Stimulated activated CD4-positive, alpha-beta T cell treated with anti-CD3 and anti-CD28 coated beads, TNF-alpha, amount 100 ng/mL, for 48 hours (primary cell): ENCODE results near the gene RBPMS2.
"Not testable (repeated sequence)": the region's sequence is repeated elsewhere in the genome, so short reads cannot be mapped to it uniquely, and the experiment has no call there.

Experiments used
- DNase-seq, 3 donors: peaks; one replicate each; pipeline ENCODE4 v3.0.0-alpha.2; 2020; ENCODE audit warnings: low read depth in 3 of 3

RBPMS2 gene

DNA sequence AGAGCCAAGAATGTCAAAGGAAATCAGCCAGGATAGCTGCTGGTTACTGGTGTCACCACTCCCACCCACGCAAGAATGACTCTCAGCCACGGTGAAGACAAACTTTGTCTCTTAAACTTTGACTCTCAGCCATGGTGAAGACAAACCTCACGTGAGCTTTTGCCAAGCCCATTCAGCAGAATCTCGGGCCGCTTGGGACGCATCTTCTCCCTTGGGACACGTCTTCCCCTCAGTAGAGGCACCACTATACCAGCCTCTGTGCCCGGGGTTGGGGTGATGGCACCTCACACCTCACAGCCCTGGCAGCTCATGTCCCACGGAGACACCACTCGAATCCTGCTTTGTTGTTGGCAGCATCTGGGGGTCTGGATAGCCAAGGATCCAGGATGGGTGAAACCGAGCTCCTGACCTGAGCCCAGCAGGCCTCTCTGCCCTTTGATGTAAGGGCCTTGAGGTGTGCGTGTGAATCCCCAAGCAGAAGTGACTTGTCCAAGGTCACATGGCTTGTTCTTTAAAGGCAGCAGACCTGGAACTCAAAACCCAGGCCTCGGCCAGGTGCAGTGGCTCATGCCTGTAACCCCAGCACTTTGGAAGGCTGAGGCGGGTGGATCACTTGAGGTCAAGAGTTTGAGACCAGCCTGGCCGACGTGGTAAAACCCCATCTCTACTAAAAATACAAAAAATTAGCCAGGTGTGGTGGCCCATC lies 21.8 kb downstream of the RBPMS2 start:
- no peak for DNase-seq

DNA sequence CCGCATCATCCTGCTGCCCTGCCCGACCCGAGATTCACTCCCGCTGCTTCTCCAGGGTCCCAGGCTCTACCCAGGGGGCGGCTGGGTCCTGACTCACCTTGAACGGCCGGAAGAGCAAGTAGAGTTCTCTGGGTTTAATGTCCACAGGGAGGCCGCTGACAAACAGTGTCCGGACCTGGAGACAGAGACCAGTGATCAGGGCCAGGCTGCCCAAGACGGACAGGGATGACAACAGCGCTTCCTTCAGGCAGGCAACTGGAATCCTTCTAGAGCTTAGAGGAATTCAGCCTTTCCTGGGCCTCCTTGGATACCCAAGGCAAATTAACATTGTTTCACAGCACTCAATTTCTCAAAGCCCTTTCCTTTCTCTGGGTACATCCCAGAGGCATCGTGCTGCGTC lies 23.9 kb downstream of the RBPMS2 start:
- DNase-seq: no peak

DNA sequence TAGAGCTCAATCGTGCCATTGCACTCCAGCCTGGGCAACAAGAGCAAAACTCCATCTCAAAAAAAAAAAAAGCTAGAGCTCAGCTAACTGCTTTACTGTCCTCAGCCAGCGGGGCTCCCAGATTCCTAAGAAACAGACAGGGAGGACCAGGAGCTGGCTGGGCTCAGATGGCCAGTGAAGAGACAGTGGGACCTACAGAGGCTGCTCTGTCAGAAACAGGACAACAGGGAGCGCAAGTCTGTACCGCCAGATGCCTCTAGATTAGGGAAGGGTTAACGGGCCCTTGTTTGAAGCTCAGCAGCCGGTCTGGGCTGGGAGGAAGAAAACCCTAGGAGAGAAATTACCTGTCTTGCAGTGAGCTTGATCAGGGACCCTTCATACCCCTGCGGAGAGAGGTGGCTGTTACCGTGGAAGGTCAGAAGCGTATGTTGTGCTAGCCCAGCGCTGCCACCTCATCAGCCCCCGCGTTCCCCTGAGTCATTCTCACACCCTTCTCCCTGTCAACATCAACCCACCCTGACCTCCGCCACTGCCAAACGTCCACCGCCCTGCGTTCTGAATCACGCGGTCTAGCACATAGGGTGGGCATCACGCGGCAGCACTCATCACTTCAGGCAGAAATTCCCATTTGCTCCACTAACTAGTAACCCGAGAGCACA lies 25.3 kb downstream of the RBPMS2 start:
- no peak for DNase-seq

DNA sequence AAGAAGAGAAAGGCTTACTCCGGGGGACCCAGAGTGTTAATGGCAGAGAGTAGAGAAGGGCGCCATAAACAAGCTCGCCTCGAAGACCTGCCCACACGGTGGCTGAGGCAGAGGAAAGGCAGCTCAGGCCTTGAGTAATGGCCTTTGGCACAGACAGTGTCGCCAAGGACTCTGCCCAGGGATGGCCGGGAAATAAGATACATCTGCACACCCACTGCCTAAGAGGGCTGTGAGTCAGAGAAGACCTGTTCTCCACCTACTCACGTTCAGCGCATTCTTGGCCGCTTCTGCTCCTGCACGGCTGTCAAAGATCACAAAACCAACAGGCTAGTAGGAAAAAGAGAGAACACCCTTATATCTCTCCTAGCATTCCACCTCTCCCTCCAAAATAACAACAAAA lies 26.2 kb downstream of the RBPMS2 start:
- DNase-seq: no peak

DNA sequence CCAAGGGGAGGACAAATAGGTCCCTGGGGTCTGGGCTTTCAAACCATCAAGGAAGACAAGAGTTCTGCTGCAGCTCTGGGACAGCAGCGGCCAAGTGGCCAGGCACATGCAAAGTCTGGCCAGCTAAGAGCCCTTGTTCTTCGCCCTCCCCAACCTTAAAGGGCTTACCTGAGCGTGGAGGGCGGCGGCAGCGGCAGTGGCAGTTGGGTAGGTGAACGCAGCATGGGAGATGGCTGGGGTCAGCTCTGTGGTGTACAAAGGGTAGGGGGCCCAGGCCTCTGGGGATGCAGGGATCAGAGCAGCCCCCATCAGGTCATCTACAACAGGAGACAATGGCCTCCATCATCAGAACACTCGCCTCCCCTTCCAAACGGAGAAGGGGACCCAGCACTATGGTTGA lies 27.1 kb downstream of the RBPMS2 start:
- DNase-seq: no peak

DNA sequence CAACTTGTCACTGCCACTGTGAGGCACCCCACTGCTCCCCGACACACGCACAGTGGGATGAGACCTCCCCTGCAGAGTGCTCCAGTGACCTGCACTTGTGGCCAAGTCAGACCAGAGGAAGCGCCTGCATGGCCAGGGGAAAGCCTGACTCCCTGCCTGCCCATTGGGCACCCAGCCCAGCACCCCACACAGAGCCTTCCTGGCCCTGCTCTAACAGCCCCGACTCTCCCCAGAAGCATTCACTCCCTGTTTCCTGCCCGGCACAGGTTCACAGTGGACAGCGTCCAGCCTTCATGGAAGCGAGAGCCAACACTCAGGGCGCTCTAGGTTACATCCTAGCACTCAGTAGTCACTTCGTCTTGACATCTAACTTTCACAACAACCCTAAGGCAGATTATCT lies 27.8 kb downstream of the RBPMS2 start:
- DNase-seq: no peak

DNA sequence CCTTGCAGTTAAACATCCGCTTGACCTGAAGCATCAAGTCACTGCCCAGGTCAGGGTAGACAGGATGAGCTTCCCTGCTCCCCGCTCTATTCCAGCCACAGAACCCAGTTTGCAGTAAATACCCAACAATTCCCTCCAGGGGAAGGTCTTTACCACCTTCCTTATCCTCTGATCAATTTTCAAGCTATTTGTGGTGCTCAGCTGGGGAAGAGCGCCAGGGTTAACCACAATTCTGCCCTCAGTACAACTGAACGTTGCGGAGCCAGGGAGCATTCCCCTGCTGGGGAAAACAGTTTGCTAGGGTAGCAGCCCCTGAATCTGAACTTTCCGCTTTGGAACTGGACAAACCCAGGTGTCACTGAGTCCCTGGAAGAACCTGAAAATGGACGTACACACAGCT lies 28.5 kb downstream of the RBPMS2 start:
- no peak for DNase-seq

DNA sequence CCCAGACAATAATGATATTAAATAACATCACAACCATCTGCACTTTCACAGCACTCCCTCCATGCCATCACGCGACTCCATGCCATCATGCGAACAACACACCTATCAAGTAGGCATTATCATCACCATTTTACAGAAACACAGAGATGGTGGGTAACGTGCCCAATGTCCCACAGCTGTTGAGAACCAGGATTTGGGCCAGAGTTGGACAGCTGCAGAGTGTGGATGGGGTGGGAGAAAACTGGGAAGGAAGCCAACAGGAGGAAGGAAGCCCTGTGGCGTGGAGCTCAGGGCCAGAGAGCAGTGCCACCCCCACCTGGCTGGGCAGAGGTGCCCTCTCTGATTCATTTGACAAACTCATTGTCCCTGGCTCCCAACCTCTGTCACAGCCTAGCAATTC lies 29.0 kb downstream of the RBPMS2 start:
- no peak for DNase-seq

DNA sequence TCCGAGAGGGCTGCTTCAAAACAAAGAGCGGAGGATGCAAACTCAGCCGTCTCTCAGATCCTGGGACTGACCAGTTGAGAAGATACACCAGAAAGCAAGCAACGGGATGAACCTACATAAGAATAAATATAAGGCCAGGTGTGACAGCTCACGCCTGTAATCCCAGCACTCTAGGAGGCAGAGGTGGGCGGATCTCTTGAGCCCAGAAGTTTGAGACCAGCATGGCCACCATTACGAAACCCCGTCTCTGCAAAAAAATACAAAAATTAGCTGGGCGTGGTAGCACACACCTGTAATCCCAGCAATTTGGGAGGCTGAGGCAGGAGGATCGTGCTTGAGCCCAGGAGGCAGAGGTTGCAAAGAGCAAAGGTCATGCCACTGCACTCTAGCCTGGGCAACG lies 31.7 kb downstream of the RBPMS2 start:
- DNase-seq: no peak

DNA sequence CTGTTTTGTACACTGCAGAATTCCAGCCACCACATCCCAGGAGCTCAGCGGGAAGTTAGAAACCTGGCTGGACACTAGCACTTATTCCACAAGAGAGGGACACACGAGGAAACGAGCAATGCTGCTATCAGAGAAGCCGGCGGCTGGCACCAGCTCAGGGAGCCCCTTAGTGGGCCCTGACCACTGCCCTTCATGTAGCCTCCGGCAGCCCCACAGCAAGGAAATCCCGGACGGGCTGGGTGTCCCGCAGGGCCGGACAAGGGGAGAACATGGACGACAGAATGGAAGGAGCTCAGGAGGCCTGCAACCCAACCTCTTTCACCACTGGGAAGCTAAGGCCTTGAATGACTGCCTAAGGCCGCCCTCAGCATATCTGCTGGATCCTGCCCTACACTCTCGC lies 32.5 kb downstream of the RBPMS2 start:
- DNase-seq: no peak

DNA sequence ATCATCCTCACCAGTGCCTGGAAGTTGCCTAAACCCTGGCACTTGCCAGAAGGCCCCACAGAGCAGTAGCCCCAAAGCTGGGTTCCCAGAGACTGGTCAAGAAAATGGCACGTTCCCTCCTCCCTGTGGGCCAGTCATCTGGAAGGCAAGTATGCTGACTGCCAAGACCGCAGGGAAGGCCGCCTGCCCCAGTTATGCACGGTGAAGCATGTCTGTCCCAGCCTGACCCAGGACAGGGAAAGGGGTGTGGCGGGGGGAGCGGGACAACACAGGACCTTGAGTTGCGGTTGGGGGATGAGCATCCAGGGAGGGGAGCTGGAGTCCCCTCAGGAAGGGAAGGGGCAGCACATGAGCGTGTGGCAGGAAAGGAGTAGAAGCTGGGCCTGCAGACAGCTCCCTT lies 33.0 kb downstream of the RBPMS2 start:
- DNase-seq: no peak

DNA sequence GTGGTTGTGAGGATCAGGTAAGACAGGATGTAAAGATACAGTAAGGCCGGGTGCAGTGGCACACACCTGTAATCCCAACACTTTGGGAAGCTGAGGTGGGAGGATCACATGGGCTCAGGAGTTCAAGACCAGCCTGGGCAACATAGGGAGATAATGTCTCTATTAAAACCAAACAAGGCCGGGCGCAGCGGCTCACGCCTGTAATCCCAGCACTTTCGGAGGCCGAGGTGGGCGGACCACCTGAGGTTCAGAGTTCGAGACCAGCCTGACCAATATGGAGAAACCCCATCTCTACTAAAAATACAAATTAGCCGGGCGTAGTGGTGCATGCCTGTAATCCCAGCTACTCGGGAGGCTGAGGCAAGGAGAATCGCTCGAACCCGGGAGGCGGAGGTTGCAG lies 33.7 kb downstream of the RBPMS2 start:
- not testable (repeated sequence) for DNase-seq

DNA sequence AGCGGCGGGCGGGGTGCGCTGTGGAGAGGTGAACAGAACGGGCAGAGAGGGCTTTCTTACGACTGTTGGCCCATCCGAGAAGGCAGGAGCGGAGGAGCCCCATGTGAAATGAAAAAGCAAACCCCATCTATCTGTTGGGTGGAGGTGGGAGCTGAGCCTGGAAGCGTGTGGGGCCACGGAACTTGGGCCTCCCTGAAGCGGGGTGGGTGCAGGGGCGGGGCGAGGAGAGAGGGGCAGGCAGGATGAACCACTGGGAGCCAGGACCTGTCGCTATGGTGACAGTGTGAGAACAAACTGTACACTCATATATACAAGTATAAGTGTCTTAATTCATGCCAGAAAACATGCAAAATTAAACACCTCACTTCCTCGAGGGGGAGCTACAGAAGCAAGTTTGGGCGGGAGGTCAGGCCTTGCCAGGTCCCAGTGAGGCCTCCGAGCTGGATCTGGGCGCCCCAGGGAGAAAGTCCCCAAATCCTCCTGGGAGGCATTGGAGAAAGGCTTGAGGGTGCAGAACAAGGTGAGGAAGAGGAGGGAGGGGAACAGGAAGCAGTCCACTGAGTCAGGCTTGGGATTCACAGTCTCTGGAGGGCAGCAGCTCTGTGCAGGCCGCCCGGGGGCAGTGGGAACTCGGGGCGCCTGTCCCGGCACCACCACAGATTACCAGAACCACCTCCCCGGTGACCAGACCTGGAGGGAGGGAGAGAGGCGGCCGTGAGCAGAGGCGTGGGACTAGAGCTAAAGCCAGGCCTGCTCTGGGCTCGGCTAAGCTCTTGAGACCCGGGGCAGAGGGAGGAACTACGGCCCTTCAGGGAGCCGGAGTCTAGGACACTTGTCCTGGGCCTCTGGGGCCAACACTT lies 34.8 kb downstream of the RBPMS2 start:
- DNase-seq: no peak

DNA sequence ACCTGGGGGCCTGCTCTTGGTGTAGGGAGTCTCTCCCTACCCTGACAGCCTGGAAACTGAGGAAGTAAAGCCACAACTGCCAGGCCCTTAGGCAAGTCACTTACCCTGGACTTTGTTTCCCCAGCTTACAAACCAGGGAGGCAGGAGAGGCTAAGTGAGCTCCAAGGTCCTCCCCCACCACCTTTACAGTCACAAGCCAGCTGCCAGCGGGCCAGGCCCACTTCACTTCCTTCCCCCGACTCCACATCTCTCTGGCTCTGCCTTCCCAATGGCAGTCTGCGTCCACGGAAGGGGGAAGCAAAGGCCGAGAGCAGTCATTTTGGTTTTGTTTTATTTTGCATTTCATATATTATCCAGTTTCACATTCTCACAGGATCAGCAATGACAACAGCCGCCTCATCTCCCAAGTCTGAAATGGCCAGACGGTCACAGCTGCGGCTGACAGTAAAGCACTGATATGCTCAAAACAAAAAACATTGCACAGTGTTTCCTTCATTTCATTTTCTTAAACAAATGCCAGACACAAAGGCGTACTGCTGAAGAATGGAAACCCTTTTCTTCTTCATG lies 35.7 kb downstream of the RBPMS2 start:
- no peak for DNase-seq

DNA sequence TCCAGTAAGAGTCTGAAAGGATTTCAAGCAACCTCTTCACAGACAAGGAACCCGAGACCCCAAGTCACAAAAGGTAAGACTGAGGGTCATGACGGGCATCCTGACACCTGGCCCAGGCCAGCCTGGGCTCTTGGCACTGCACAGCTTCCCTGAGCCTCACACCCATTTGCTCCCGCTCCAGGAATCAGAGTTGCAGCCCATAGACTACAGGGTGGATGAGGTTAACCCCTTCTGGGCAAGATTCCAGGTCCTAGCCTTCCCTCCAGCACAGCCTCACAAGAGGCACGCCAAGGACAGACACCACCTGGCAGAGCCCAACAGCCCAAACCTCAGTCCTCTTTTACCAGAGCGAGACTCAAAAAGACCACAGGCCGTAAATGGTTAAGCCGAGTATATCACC lies 36.2 kb downstream of the RBPMS2 start:
- no peak for DNase-seq

DNA sequence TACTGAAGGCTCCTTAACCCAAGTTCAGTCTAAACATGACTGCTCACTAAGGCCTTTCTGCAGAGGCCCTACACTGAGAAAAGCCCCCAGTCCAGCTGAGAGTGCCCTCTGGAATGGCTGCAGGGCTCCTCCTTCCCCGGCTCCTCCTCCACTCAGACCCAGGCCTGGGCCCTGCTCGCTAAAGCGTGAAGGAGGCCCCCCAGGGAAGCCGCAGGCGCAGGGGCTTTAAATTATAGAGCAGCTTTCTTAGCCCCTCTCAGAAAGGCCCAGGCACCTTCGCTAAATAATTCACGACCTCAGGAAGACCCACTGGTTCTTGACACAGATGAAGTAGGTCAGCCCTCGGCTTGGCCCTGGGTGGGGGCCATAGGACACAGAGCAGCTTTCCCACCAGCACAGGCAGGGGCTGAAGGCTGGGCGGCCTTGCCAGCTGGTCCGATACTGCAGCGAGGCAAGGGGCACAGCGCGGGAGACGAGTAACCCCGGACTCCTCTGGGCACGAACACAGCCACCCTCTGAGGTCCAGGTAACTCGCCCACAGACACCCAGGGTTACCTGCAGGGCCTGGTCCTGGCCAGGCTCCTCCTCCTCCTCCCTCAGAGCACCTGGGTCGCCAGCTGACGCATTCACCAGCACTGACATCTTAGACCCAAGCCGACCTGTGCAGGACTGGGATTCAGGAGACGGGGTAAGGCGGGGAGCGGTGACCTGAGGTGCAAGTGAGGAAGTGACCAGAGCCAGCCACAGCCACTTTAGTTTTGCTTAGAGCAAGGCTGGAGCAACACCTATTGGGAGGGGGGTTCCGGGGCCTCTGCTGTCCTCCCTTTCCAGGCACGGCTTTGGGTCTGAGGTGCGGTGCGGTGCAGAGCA lies 36.9 kb downstream of the RBPMS2 start:
- DNase-seq: no peak

DNA sequence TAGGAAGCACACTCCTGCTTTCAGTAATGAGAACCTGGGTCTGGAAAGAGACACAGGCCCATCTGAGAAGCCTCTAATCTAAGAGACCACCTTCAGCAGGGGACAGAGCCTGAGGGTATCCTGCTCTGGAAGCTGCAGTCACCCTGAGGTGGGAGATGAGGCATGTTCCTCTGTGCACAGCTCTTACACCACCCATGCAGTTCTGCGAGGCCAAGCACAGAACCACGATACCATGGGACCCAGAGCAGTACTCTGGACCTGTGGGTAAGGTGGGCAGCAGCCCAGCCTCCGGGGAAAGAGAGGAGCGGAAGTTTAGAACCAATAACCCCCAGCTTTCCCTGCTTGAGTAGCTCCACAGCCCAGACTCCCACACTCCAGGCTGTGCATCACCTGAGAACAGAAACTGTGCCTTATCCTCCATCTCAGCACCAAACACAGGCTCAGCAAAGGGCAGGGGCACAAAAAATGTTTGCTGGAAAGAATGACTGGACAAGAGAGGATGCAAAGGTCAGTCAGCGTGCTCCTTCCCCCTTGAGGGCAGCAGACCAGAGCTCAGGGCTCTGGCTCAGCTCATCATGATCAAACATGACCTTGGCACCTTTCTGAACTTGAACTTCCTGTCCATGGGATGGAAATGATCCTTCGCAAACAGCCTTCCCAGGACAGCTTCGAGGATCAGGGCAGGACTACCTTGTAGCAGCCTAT lies 43.1 kb downstream of the RBPMS2 start:
- no peak for DNase-seq

DNA sequence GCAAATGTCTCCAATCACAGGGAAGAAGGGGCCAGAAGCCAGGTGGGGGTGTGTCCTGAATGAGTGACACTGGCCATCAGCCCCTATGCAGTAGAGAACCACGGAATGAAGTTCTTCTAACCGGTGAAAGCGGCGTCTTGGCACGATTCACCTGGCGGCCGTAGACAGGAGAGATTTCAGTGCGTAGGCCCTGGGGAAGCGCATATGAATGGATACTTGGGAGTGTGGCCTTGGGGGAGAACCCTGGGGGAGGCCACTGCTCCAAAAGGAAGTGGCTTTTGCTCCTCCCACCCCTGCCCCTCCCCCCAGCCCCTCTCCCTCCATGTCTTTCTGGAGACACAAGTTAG lies 43.6 kb downstream of the RBPMS2 start:
- DNase-seq: no peak

DNA sequence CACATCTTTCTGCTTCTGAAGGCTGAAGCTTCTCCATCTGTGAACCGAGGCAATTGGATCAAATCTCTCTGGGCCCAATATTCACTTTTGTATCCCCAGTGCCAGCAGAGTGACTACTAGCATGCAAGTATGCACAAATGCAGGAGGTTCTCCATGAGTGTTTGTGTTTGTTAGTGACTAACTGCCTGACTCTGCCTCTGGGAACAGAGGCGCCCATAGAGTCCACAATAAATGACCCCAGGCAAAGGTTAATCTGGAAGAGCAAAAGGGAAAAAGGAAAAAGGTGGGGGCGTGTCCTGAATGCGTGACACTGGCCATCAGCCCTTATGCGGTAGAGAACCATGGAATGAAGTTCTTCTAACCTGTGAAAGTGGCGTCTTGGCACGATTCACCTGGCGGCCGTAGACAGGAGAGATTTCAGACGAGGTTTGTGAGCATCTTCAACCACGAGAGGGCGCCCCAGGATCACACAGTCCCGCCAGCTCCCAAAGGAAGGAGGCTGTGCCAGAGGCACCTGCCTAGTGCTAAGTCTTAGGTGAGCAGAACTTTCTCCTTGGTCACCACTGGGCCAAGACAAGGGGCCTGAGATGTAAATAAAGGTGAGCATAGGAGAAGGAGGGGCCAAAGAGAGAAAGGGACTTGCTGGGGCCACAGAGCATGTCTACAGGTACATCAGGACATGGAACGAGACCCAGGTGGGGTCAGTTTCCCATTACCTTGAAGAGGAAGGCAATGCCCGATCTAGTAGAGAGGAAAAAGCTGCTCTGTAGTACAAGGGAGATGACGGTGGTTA lies 44.2 kb downstream of the RBPMS2 start:
- DNase-seq: peak; percentile 71 to 84 (median 83)

DNA sequence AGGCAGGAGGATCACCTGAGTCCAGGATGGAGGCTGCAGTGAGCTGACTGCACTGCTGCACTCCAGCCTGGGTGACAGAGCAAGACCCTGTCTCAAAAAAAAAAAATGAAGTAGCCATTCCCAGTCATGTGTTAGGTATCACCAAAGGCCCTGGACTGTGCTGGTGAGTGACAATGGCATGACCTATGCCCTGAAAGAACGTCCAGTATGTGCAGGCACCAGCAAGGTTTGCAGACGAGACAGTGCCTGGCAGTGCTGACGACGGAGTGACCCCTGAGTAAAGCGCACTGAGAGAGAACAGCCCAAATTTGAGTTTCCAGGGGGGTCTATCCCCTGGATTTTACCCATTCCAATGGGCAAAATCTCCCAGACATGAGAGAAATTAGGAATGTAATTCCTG lies 45.2 kb downstream of the RBPMS2 start:
- DNase-seq: no peak
